PC-3 (cell line): ENCODE results near the gene FGF18. TPM values are rescaled to one million over a fixed set of nuclear protein-coding genes. Genes with fewer than 3 reads are reported as not detected.

Source experiments
- ATAC-seq: fragments of 200-7000 bp; cut with Tn5 transposase; 2 replicates; pipeline ENCODE4 v1.9.1; 2020; ENCODE audit warnings: mild to moderate bottlenecking, moderate library complexity
- BruUV-seq: library from RNA; stranded (reverse); fragments of 400-500 nt; replicated peaks from 2 replicates; lab custom pipeline; 2021; lab: Mats Ljungman, UMichigan
- CTCF ChIA-PET: fragments of 300-600 bp; sonication (Branson Sonifier 250); formaldehyde crosslinking; loops from one replicate; lab custom pipeline; 2022; ENCODE audit warnings: antibody characterized with exemption; lab: Charles Lee
- POLR2A ChIA-PET: fragments of 300-600 bp; sonication (Branson Sonifier 250); formaldehyde crosslinking; loops from one replicate; lab custom pipeline; 2022; ENCODE audit warnings: antibody characterized with exemption; ENCODE audit not compliant: unreplicated experiment; lab: Charles Lee
- DNase-seq: peaks from one replicate; pipeline ENCODE4 v3.0.0-alpha.2; 2015
- H2AFZ ChIP-seq: fragments of 300-600 bp; sonication (generic); 2 replicates; pipeline ENCODE4 v1.6.0; 2016; ENCODE audit warnings: antibody characterized with exemption, low read length
- H3F3A ChIP-seq: fragments of 300-600 bp; sonication (generic); one replicate; pipeline ENCODE4 v1.6.0; 2017; ENCODE audit warnings: antibody characterized with exemption, low read length, control low read depth, mild to moderate bottlenecking; ENCODE audit not compliant: unreplicated experiment
- H3K27ac ChIP-seq: fragments of 300-600 bp; sonication (generic); 2 replicates; pipeline ENCODE4 v1.5.1; 2016; ENCODE audit warnings: mild to moderate bottlenecking, low read length
- H3K27me3 ChIP-seq: fragments of 300-600 bp; sonication (generic); 2 replicates; pipeline ENCODE4 v1.6.1; 2016; ENCODE audit warnings: low read length, mixed read lengths
- H3K36me3 ChIP-seq: fragments of 300-600 bp; sonication (generic); 2 replicates; pipeline ENCODE4 v1.6.1; 2016; ENCODE audit warnings: low read depth, mixed run types, low read length, mixed read lengths
- H3K4me1 ChIP-seq: fragments of 300-600 bp; sonication (generic); 2 replicates; pipeline ENCODE4 v1.5.1; 2016; ENCODE audit warnings: low read length; ENCODE audit not compliant: insufficient read depth
- H3K4me2 ChIP-seq: fragments of 300-600 bp; sonication (generic); 2 replicates; pipeline ENCODE4 v1.6.0; 2016; ENCODE audit warnings: low read length
- H3K4me3 ChIP-seq: fragments of 300-600 bp; sonication (generic); 2 replicates; pipeline ENCODE4 v1.5.1; 2016; ENCODE audit warnings: mild to moderate bottlenecking, low read length, mixed read lengths
- H3K79me2 ChIP-seq: fragments of 300-600 bp; sonication (generic); 2 replicates; pipeline ENCODE4 v1.6.1; 2017; ENCODE audit warnings: low read length, mixed read lengths
- H3K9ac ChIP-seq: fragments of 300-600 bp; sonication (generic); 2 replicates; pipeline ENCODE4 v1.6.0; 2016; ENCODE audit warnings: mild to moderate bottlenecking, low read length
- H3K9me2 ChIP-seq: fragments of 300-600 bp; sonication (generic); replicated peaks from 2 replicates; pipeline ENCODE4 v1.6.1; 2016; ENCODE audit warnings: mixed run types, low read length, mixed read lengths
- H3K9me3 ChIP-seq: fragments of 300-600 bp; sonication (generic); 2 replicates; pipeline ENCODE4 v1.6.1; 2016; ENCODE audit warnings: low read length, mixed read lengths
- H4K20me1 ChIP-seq: fragments of 300-600 bp; sonication (generic); 2 replicates; pipeline ENCODE4 v1.6.1; 2016; ENCODE audit warnings: low read length, mixed read lengths
- CTCF ChIP-seq: fragments of 300-600 bp; sonication (generic); conservative IDR thresholded peaks from 2 replicates; pipeline ENCODE4 v1.5.1; 2017; ENCODE audit warnings: antibody characterized with exemption, low read depth, mild to moderate bottlenecking, low read length
- EZH2 ChIP-seq: fragments of 300-600 bp; sonication (generic); IDR thresholded peaks from one replicate; pipeline ENCODE4 v1.6.1; 2017; ENCODE audit warnings: antibody characterized with exemption, mild to moderate bottlenecking, low read length; ENCODE audit not compliant: unreplicated experiment
- EZH2phosphoT487 ChIP-seq: fragments of 300-600 bp; sonication (generic); IDR thresholded peaks from 2 replicates; pipeline ENCODE4 v1.6.1; 2018; ENCODE audit warnings: mild to moderate bottlenecking, antibody characterized with exemption, low read length, borderline replicate concordance
- intact Hi-C: fragments of 100-400 bp; cut with micrococcal nuclease; formaldehyde crosslinking; loops from 2 replicates; pipeline ENCODE4 v1.9.0; 2023
- total RNA-seq: library from RNA; depleted of rRNA; stranded (reverse); fragments of >200 nt; gene quantifications from 2 replicates; pipeline ENCODE4 v1.2.3, GENCODE V29; 2014

The FGF18 gene
- total RNA-seq, 1 experiment from 2014 or later, result 0.26 TPM

- no peak overlapping the region for H3K4me3 ChIP-seq
- H3K27ac ChIP-seq, result no peak overlapping the region
- H4K20me1 ChIP-seq, result peaks cover 5% of the 10 kb centered on the region
- CTCF ChIA-PET, result no interaction called here
- BruUV-seq, result no TSS peak
- H3K9me3 ChIP-seq, result no peaks in the 10 kb centered on the region
- intact Hi-C loops, result no loop called here
- H3K9ac ChIP-seq, result no peak overlapping the region
- TF ChIP-seq CTCF (no peak), EZH2 (no peak), EZH2phosphoT487 (no peak)
- no peaks in the 10 kb centered on the region for H3K9me2 ChIP-seq
- no peaks in the 10 kb centered on the region for H3F3A ChIP-seq
- peaks cover 15% of the 10 kb centered on the region for H3K4me1 ChIP-seq
- H3K36me3 ChIP-seq, result no peaks in the 10 kb centered on the region
- no peak overlapping the region for H3K4me2 ChIP-seq
- DNase-seq (no peak), ATAC-seq (no peak)
- peaks cover 24% of the 10 kb centered on the region for H3K27me3 ChIP-seq
- POLR2A ChIA-PET, result interaction anchor here (0.6 kb wide), 1 partner anchor 246 kb away, joined by 3 read pairs; no protein-coding TSS in a partner anchor
- no peaks in the 10 kb centered on the region for H3K79me2 ChIP-seq
- no peak overlapping the region for H2AFZ ChIP-seq
Observed at GRCh38 chr5:171422902-171423663, 3.6 kb downstream of the FGF18 start.

GRCh38 chr5:171424726-171425125, 5.3 kb downstream of the FGF18 start:
- ChIA-PET POLR2A (no interaction called here), CTCF (no interaction called here)
- H3K4me1 ChIP-seq, result peaks cover 9% of the 10 kb centered on the region; the same call in 1 of the 2 replicates
- H3K4me2 ChIP-seq, result no peak overlapping the region
- intact Hi-C loops, result no loop called here
- DNase-seq, result no peak
- H3K27me3 ChIP-seq, result peaks cover 19% of the 10 kb centered on the region
- no peak for TF ChIP-seq EZH2phosphoT487
- no peak for TF ChIP-seq EZH2
- TF ChIP-seq CTCF, result no peak
- H2AFZ ChIP-seq, result no peak overlapping the region
- BruUV-seq, result no TSS peak
- ATAC-seq, result no peak
- no peak overlapping the region for H3K9ac ChIP-seq
- H3F3A ChIP-seq, result no peaks in the 10 kb centered on the region
- no peak overlapping the region for H3K27ac ChIP-seq
- no peak overlapping the region for H3K4me3 ChIP-seq
- H3K36me3 ChIP-seq, result no peaks in the 10 kb centered on the region
- H3K9me3 ChIP-seq, result no peaks in the 10 kb centered on the region
- no peaks in the 10 kb centered on the region for H3K9me2 ChIP-seq
- H3K79me2 ChIP-seq, result no peaks in the 10 kb centered on the region
- no peaks in the 10 kb centered on the region for H4K20me1 ChIP-seq

- H3K9ac ChIP-seq, result no peak overlapping the region
- H2AFZ ChIP-seq, result no peak overlapping the region
- no peak for ATAC-seq
- H3K36me3 ChIP-seq, result no peaks in the 10 kb centered on the region
- no peak overlapping the region for H3K4me2 ChIP-seq
- no peak for DNase-seq
- H4K20me1 ChIP-seq, result no peaks in the 10 kb centered on the region
- no peak overlapping the region for H3K27ac ChIP-seq
- no peaks in the 10 kb centered on the region for H3F3A ChIP-seq
- BruUV-seq, result no TSS peak
- peaks cover 12% of the 10 kb centered on the region for H3K27me3 ChIP-seq
- TF ChIP-seq EZH2phosphoT487 (no peak), CTCF (no peak), EZH2 (no peak)
- POLR2A ChIA-PET, result no interaction called here
- intact Hi-C loops, result no loop called here
- CTCF ChIA-PET, result no interaction called here
- H3K9me3 ChIP-seq, result no peaks in the 10 kb centered on the region
- H3K79me2 ChIP-seq, result no peaks in the 10 kb centered on the region
- no peaks in the 10 kb centered on the region for H3K9me2 ChIP-seq
- peaks cover 5% of the 10 kb centered on the region; the same call in 1 of the 2 replicates for H3K4me1 ChIP-seq
- H3K4me3 ChIP-seq, result no peak overlapping the region
Observed at GRCh38 chr5:171425596-171426244, 6.3 kb downstream of the FGF18 start.
